ENCODE data around the gene ZNF514. TPM values are rescaled to one million over a fixed set of nuclear protein-coding genes. Genes with fewer than 3 reads are reported as not detected.

Gene ZNF514
- total RNA-seq, 1 experiment from 2014 or later, result 12.9 TPM

GRCh38 chr2:95165030-95165370 is 5.4 kb upstream of the ZNF514 start:
- peaks cover 0 to 2% (median 0%) of the 10 kb centered on the region in 3 experiments; a peak in 2 of 7 replicates for H3K36me3 Mint-ChIP-seq (ENCODE audit: insufficient read depth in 1 of 3, low read depth in 3 of 3)
- no CpG with 5 or more reads among the region's 9 CpGs for WGBS (ENCODE audit: extremely low coverage, insufficient read length, low lambda C conversion rate)
- peak overlapping the region; percentile 93 for H4K5ac ChIP-seq (ENCODE audit: insufficient read length, low read depth, low read length)

More at GRCh38 chr2:95165030-95165370, 5.4 kb upstream of the ZNF514 start:
- H3K79me1 ChIP-seq (ENCODE audit: insufficient read depth, low read depth, low read length, poor library complexity, severe bottlenecking), result peaks cover 2% of the 10 kb centered on the region
- peaks cover 10% of the 10 kb centered on the region for H3K23me2 ChIP-seq (ENCODE audit: insufficient read length, low read depth, low read length, poor library complexity, severe bottlenecking)
- no peak overlapping the region for H2BK12ac ChIP-seq (ENCODE audit: insufficient read length, low read depth, low read length)
- H3K18ac ChIP-seq (ENCODE audit: insufficient read length, low read depth, low read length), result peak overlapping the region; percentile 65
- H2AK5ac ChIP-seq (ENCODE audit: insufficient read length, low read length), result no peak overlapping the region
- no peak overlapping the region for H2AFZ ChIP-seq (ENCODE audit: low read length)
- H2BK20ac ChIP-seq (ENCODE audit: low read depth, low read length, poor library complexity, severe bottlenecking), result no peak overlapping the region
- no peak overlapping the region for H2BK120ac ChIP-seq (ENCODE audit: low read depth, low read length, poor library complexity, severe bottlenecking)
- H4K20me1 ChIP-seq (ENCODE audit: control insufficient read depth, insufficient read depth, insufficient read length), result no peaks in the 10 kb centered on the region
- no peaks in the 10 kb centered on the region; the same call in 1 of the 2 replicates for H3K4me1 ChIP-seq (ENCODE audit: insufficient read depth, low read length)
- peaks cover 2% of the 10 kb centered on the region for H3K27me3 Mint-ChIP-seq (ENCODE audit: low read depth)
- H3K14ac ChIP-seq (ENCODE audit: insufficient read depth, low read length), result peak overlapping the region; percentile 62
- H3K56ac ChIP-seq (ENCODE audit: insufficient read length, low read depth, low read length), result peak overlapping the region; percentile 38
- peak overlapping the region; percentile 99 for H3K4me3 Mint-ChIP-seq
- no peak overlapping the region for H3K27ac ChIP-seq (ENCODE audit: insufficient read length, low read depth, low read length)
- H3K4me2 ChIP-seq (ENCODE audit: insufficient read depth, insufficient read length, low read length), result peak overlapping the region; percentile 94
- H3K9me3 Mint-ChIP-seq, result no peaks in the 10 kb centered on the region; a peak in 2 of 5 replicates
- no peak overlapping the region for H4K91ac ChIP-seq (ENCODE audit: insufficient read length, low read depth, low read length)
- DNase-seq, result no peak
- TF ChIP-seq, protein P1, sequence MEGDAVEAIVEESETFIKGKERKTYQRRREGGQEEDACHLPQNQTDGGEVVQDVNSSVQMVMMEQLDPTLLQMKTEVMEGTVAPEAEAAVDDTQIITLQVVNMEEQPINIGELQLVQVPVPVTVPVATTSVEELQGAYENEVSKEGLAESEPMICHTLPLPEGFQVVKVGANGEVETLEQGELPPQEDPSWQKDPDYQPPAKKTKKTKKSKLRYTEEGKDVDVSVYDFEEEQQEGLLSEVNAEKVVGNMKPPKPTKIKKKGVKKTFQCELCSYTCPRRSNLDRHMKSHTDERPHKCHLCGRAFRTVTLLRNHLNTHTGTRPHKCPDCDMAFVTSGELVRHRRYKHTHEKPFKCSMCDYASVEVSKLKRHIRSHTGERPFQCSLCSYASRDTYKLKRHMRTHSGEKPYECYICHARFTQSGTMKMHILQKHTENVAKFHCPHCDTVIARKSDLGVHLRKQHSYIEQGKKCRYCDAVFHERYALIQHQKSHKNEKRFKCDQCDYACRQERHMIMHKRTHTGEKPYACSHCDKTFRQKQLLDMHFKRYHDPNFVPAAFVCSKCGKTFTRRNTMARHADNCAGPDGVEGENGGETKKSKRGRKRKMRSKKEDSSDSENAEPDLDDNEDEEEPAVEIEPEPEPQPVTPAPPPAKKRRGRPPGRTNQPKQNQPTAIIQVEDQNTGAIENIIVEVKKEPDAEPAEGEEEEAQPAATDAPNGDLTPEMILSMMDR (conservative IDR thresholded peaks at IDR 0.05), result no peak
- no peaks in the 10 kb centered on the region for H3K9me3 ChIP-seq (ENCODE audit: control insufficient read depth, low read depth, low read length)
- H3K27ac Mint-ChIP-seq, result peak overlapping the region; percentile 96 to 98 (median 97)
- no peaks in the 10 kb centered on the region for H3K79me2 ChIP-seq (ENCODE audit: insufficient read depth, low read length)
- H3K4me1 Mint-ChIP-seq, result peaks cover 12 to 18% of the 10 kb centered on the region in 2 experiments
- H3K23ac ChIP-seq (ENCODE audit: insufficient read length, low read depth, low read length), result no peak overlapping the region
- H2BK15ac ChIP-seq (ENCODE audit: low read depth, low read length), result no peak overlapping the region
- H2BK5ac ChIP-seq (ENCODE audit: insufficient read length, low read length), result no peak overlapping the region
- H4K8ac ChIP-seq (replicated peaks; ENCODE audit: insufficient read length, low read depth, low read length), result no peak overlapping the region
- no peaks in the 10 kb centered on the region for H3K27me3 ChIP-seq (ENCODE audit: insufficient read depth, low read length)
- no peak overlapping the region for H3K4ac ChIP-seq (ENCODE audit: low read depth, low read length)
- H3K9ac ChIP-seq (ENCODE audit: extremely low read depth, insufficient read length, low read length), result peak overlapping the region; percentile 94
- no peak overlapping the region for H3T11ph ChIP-seq (ENCODE audit: low read length)
